DOHH2 (cell line): ENCODE results near the gene PTPRT.

Source experiments
- H3F3A ChIP-seq: fragments of 200-600 bp; sonication (generic), shearing (Covaris generic); 2 replicates; pipeline ENCODE4 v1.6.0; 2016; ENCODE audit warnings: antibody characterized with exemption, mild to moderate bottlenecking; ENCODE audit not compliant: control insufficient read depth, insufficient read depth
- H3K27ac ChIP-seq: fragments of 200-600 bp; sonication (generic); 2 replicates; pipeline ENCODE4 v1.5.1; 2014; ENCODE audit warnings: low read depth, mild to moderate bottlenecking, low read length, moderate library complexity
- H3K27me3 ChIP-seq: fragments of 200-600 bp; sonication (generic); 2 replicates; pipeline ENCODE4 v1.6.1; 2014; ENCODE audit warnings: mild to moderate bottlenecking, low read length, mixed read lengths; ENCODE audit not compliant: control insufficient read depth
- H3K36me3 ChIP-seq: fragments of 200-600 bp; sonication (generic); 2 replicates; pipeline ENCODE4 v1.6.1; 2014; ENCODE audit warnings: mild to moderate bottlenecking, low read length, moderate library complexity, mixed read lengths; ENCODE audit not compliant: control insufficient read depth
- H3K4me1 ChIP-seq: fragments of 200-600 bp; sonication (generic); 2 replicates; pipeline ENCODE4 v1.6.1; 2014; ENCODE audit warnings: mild to moderate bottlenecking, low read length, mixed read lengths; ENCODE audit not compliant: control insufficient read depth
- H3K4me2 ChIP-seq: fragments of 200-600 bp; sonication (generic); 2 replicates; pipeline ENCODE4 v1.6.0; 2014; ENCODE audit warnings: mild to moderate bottlenecking, low read length, moderate library complexity
- H3K4me3 ChIP-seq: fragments of 200-600 bp; sonication (generic); 2 replicates; pipeline ENCODE4 v1.5.1; 2014; ENCODE audit warnings: mild to moderate bottlenecking, low read length, mixed read lengths
- H3K79me2 ChIP-seq: fragments of 200-600 bp; sonication (generic); 2 replicates; pipeline ENCODE4 v1.6.1; 2014; ENCODE audit warnings: mild to moderate bottlenecking, low read length, mixed read lengths; ENCODE audit not compliant: control insufficient read depth
- H3K9me2 ChIP-seq: fragments of 200-600 bp; sonication (generic); replicated peaks from 2 replicates; pipeline ENCODE4 v1.6.1; 2014; ENCODE audit warnings: mild to moderate bottlenecking, low read length, mixed read lengths; ENCODE audit not compliant: control insufficient read depth
- H3K9me3 ChIP-seq: fragments of 200-600 bp; sonication (generic); 2 replicates; pipeline ENCODE4 v1.6.1; 2014; ENCODE audit warnings: antibody characterized with exemption, low read length, mixed read lengths; ENCODE audit not compliant: control insufficient read depth, insufficient read depth
- H4K20me1 ChIP-seq: fragments of 200-600 bp; sonication (generic); 2 replicates; pipeline ENCODE4 v1.6.0; 2014; ENCODE audit warnings: low read depth, mild to moderate bottlenecking, antibody characterized with exemption, low read length, moderate library complexity; ENCODE audit not compliant: control insufficient read depth, insufficient read depth
- CTCF ChIP-seq: fragments of 200-600 bp; sonication (generic); IDR thresholded peaks from one replicate; pipeline ENCODE4 v1.5.1; 2014; ENCODE audit warnings: antibody characterized with exemption, mild to moderate bottlenecking, low read depth, low read length; ENCODE audit not compliant: poor library complexity, severe bottlenecking
- EZH2phosphoT487 ChIP-seq: fragments of 200-600 bp; sonication (generic); IDR thresholded peaks from 2 replicates; pipeline ENCODE4 v1.6.1; 2017; ENCODE audit warnings: borderline replicate concordance, mild to moderate bottlenecking, antibody characterized with exemption, low read length, moderate library complexity, mixed read lengths

PTPRT gene

DNA sequence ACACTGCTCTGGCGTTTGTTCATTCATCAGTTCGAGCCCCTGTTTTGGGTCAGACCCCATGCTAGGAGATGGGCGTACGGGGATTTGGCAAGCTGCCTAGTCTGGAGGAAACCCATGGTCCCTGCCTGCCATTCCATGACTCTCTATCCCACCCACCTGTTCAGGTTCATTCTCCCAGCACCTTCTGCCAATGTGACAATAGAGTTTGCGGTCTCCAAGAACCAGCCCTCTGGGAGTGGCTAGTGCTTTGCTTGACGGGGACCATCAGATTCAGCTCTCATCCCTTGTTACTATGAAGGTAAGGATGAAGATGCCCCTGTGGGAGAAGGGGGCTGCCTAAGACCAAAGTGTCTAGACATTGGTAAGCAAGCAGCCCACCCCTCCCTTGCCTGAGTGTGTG, 345.0 kb downstream of the PTPRT start:
- H3K36me3 ChIP-seq = no peaks in the 10 kb centered on the region
- no peaks in the 10 kb centered on the region for H3K4me1 ChIP-seq
- H3K4me2 ChIP-seq = no peak overlapping the region
- H4K20me1 ChIP-seq = no peaks in the 10 kb centered on the region
- no peak overlapping the region for H3K27ac ChIP-seq
- H3K79me2 ChIP-seq = no peaks in the 10 kb centered on the region
- H3K4me3 ChIP-seq = no peak overlapping the region
- H3K9me3 ChIP-seq = no peaks in the 10 kb centered on the region
- TF ChIP-seq EZH2phosphoT487 (no peak), CTCF (no peak)
- H3K9me2 ChIP-seq = no peaks in the 10 kb centered on the region
- no peaks in the 10 kb centered on the region for H3K27me3 ChIP-seq
- no peaks in the 10 kb centered on the region for H3F3A ChIP-seq

DNA sequence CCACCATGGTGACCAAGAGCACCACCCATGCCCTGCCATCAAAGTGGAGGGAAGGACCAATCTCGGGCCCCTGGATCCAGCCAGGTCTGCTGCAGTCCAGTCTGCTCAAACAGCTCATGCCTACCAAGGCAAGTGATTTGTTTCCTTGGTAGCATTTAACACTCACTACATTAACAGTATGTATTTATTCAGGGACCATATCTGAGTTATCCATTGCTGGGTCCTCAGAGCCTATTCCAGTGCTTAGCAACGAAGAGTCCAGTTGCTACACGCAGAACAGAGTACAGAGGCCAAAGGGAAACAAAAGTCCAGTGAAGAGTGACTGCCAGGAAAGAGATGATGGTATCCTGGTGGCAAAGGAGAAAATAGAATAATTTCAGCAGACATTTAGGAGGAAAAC, 352.2 kb downstream of the PTPRT start:
- Histone ChIP-seq H3F3A (no peaks in the 10 kb centered on the region), H3K27ac (no peak overlapping the region), H3K27me3 (no peaks in the 10 kb centered on the region), H3K9me2 (no peaks in the 10 kb centered on the region), H4K20me1 (no peaks in the 10 kb centered on the region), H3K9me3 (no peaks in the 10 kb centered on the region), H3K4me3 (no peak overlapping the region), H3K4me1 (no peaks in the 10 kb centered on the region), H3K79me2 (no peaks in the 10 kb centered on the region), H3K4me2 (no peak overlapping the region), H3K36me3 (no peaks in the 10 kb centered on the region)
- TF ChIP-seq EZH2phosphoT487 (no peak), CTCF (no peak)

- TF ChIP-seq EZH2phosphoT487 = no peak
- no peak for TF ChIP-seq CTCF
- H3K4me2 ChIP-seq = no peak overlapping the region
These were observed 353.4 kb downstream of the PTPRT start for GRCh38 chr20:42836339-42836738.

GRCh38 chr20:42807876-42808275, 381.8 kb downstream of the PTPRT start:
- H3K9me2 ChIP-seq = no peaks in the 10 kb centered on the region
- TF ChIP-seq EZH2phosphoT487 (no peak), CTCF (no peak)

More at GRCh38 chr20:42836339-42836738, 353.4 kb downstream of the PTPRT start:
- H3K9me2 ChIP-seq = no peaks in the 10 kb centered on the region
- H3K79me2 ChIP-seq = no peaks in the 10 kb centered on the region
- H3K4me1 ChIP-seq = no peaks in the 10 kb centered on the region
- H3K27me3 ChIP-seq = no peaks in the 10 kb centered on the region
- no peak overlapping the region for H3K4me3 ChIP-seq
- no peaks in the 10 kb centered on the region for H3F3A ChIP-seq
- no peaks in the 10 kb centered on the region for H3K36me3 ChIP-seq
- no peak overlapping the region for H3K27ac ChIP-seq
- no peaks in the 10 kb centered on the region for H4K20me1 ChIP-seq
- H3K9me3 ChIP-seq = no peaks in the 10 kb centered on the region

More at GRCh38 chr20:42807876-42808275, 381.8 kb downstream of the PTPRT start:
- Histone ChIP-seq H3K4me2 (no peak overlapping the region), H3K9me3 (no peaks in the 10 kb centered on the region), H4K20me1 (no peaks in the 10 kb centered on the region), H3K79me2 (no peaks in the 10 kb centered on the region), H3K27me3 (no peaks in the 10 kb centered on the region), H3K36me3 (no peaks in the 10 kb centered on the region), H3K4me3 (no peak overlapping the region), H3F3A (no peaks in the 10 kb centered on the region), H3K4me1 (no peaks in the 10 kb centered on the region), H3K27ac (no peak overlapping the region)
